GM19467 (cell line): ENCODE results near the gene KRT28.

Source experiments
- ATAC-seq: cut with Tn5 transposase; IDR thresholded peaks from one replicate; pipeline ENCODE4 v1.9.1; 2021; ENCODE audit warnings: mild to moderate bottlenecking, moderate library complexity; ENCODE audit not compliant: unreplicated experiment

The KRT28 gene, protein sequence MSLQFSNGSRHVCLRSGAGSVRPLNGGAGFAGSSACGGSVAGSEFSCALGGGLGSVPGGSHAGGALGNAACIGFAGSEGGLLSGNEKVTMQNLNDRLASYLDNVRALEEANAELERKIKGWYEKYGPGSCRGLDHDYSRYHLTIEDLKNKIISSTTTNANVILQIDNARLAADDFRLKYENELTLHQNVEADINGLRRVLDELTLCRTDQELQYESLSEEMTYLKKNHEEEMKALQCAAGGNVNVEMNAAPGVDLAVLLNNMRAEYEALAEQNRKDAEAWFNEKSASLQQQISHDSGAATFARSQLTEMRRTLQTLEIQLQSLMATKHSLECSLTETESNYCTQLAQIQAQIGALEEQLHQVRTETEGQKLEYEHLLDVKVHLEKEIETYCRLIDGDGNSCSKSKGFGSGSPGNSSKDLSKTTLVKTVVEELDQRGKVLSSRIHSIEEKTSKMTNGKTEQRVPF

DNA sequence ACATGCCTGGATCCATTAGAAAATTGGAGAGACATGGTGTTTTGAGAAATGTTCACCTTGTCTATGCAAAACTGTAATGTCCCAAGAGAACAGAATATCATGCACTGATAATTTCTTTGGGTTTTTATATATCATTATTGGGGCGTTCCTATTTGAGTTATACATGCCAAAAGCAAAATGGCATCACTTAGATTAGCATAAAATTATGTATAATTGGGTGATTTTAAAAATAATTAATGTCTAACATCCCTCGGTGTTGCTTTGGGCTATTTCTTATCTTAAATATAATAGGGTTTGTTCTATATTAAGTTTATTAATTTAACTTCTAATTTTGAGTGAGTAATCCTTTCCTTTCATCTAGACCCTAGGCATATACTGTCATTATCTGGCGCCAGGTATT, at the start of gene KRT28:
KRT28 (minus strand) TSS at position 101 of the 400 bp plus-strand sequence; CDS start at position 35, 66 bp downstream.
- no peak for ATAC-seq

DNA sequence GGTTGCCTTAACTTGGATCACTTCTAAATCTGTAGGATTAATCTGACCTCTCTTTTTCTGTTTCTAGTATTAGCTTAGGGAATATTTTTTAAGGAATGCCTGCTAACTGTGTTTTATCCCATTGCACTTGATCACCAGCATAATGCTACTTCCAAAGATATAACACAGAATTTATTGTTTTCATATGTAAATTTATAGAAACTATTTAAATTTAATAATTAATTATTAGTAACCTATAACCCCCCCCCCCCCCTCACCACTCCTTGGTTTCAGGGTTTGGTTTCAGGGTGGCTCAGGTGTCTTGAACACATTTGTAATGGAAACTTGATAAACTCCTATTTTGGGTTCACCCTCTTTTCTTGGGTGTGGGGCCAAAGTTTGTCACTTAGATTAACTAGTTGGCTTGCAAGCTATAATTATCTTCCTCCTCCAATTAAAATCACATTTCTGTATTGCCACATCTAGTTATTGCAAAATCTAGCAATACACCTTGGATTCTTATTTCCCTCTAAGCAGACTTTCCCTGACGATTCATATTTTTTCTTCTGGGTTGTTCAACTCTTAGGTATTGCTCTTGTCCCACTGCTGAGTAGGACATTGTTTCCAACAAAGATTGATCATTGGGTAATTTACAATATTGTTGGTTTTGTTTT, 49.0 kb upstream of the KRT28 start:
- no peak for ATAC-seq

DNA sequence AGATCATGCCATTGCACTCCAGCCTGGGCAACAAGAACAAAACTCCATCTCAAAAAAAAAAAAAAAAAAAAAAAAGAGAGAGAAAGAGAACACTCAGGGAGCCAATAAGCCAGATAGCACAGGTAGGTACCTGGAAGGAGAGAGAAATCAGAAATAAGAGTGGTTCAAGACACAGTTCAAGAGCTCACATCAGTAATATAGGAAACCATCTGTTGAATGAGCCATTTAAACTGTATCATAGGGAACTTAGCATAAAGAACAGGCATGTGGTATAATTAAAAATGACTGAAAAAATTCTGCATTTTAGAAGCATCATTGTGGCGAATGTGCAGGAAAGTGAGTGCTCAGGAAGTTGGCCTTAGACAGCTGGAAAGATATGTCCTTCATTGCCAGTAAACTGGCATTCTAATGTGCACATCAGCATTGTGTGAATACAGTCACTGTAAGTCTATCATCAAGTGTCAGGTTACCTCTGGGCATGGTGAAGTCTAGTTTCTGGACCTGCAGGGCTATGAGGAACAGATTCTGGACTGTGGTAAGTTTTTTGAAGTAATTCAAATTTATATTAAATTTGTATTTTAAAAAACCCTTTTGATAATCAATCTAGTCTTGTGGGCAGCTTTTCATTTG, 46.9 kb upstream of the KRT28 start:
- no peak for ATAC-seq

DNA sequence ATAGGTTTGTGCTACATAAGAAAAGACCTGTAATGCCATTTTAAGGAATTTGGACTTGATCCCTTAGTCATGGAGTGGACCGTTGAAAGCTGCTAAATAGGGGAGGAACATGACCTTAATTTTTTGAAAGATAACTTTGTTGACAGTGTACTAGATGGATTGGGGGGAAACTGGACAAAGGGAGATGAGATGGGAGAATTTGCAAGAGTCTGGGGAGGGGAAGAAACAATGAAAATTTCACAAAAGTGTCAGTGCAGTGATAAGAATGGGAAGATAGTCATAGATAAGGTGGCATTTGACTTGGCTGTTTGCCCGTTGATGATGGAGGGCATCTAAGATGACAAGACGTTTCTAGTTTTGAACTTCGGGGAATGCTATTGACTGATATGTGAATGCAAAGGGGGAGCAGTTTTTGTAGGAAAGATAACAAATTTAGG, 44.9 kb upstream of the KRT28 start:
- no peak for ATAC-seq

DNA sequence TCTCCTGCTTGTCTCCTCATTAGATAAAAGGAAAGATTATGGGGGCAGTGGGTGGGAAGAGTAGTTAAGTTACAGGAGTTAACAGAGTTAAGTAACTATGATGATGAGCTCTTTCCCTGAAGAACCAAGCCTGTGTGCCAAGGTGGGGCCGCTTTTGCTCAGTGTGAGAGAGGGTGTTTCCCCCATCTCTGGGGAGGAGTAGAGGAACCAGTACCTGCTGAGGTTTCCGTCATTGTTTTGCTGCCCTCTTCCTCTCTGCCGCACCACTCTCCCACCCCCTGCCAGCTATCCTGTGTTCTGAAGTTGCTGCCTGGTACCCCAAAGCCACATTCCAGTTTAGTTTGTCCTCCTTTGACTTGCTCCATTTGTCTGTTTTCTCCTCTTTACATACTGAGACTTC, 43.5 kb upstream of the KRT28 start:
- ATAC-seq = no peak

DNA sequence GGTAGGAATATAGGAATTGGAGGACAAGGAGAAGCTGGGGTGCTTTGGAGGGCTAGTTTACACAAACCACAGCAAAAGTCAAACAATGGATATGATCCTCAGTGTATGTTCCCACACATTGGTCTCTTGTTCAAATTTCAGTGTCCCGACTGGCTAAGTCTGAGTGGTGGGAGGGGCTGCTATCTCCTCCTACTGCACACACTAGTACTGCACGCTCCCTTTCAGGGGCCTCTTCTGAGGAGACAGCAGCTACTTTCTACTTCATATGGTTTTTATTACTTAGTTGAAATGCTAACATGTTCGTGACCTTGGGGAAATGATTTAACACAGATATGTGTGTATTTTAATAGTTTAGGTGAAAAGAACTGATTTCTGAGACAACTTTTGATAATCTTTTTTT, 41.5 kb upstream of the KRT28 start:
- no peak for ATAC-seq

DNA sequence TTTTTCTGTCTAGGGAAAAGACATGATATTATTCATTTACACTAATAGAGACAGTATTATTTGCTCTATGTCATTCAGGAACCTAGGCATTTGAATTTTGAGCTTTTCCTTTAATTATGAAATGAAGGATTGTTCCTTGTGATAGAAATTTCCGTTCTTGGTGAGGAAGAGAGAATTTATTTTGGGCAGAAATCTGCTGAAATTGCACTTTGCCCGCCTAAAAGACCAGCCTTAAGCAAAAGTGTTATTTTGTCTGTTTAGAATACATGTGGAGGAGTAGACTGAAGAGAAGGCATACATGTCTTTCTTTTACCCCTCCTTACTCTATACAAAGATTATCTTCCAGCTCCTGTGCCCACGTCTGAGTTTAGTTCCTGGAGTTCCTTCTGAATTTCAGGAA, 39.4 kb upstream of the KRT28 start:
- no peak for ATAC-seq

DNA sequence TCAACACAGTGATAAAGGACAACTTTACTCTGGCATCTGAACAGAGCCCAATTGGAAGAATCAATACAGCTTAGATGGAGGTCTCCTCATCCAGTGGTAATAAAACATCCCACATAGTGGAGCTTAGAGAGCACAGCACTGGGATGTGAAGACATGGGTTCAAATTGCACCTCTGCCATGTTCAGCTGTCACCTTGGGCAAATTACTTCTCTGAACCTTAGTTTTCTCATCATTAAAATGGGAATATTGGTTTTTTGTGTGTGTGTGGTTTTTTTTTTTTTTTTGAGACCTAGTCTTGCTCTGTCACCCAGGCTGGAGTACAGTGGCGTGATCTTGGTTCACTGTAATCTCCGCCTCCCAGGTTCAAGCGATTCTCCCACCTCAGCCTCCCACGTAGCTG, 36.3 kb upstream of the KRT28 start:
- no peak for ATAC-seq

DNA sequence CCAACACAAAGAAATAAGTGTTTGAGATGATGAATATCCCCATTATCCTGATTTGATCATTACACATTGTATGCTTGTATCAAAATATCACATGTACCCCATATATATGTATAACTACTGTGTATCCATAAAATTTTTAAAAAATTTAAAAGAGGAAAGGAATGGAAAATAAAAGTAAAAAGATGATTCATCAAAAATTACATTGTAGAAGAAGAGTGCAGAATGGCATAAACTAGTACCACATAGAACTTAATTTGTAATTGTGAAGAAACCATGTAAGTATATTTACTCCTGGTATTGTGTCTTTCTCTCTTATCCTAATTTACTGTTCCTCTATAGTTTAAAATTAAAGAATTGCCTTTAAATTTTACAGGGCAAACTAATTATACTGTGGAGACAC, 34.1 kb upstream of the KRT28 start:
- no peak for ATAC-seq

DNA sequence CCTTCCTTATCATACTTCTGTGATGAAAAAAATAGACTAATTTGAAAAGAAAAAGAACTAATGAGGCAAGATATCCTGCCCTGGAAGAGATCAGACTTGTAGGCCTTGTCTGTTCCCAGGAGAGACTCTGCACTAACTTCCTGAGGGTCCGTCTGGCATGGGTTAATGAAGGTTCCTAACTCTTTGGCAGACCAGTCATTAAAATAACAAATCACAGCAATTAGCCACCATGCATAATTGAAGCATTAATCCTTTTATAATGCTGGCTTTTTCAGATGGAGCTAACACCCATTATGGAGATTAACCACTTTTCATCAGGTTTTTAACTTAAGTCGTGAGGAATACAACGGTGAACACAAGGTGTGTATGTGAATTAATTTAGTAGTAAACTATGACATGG, 33.1 kb upstream of the KRT28 start:
- no peak for ATAC-seq

DNA sequence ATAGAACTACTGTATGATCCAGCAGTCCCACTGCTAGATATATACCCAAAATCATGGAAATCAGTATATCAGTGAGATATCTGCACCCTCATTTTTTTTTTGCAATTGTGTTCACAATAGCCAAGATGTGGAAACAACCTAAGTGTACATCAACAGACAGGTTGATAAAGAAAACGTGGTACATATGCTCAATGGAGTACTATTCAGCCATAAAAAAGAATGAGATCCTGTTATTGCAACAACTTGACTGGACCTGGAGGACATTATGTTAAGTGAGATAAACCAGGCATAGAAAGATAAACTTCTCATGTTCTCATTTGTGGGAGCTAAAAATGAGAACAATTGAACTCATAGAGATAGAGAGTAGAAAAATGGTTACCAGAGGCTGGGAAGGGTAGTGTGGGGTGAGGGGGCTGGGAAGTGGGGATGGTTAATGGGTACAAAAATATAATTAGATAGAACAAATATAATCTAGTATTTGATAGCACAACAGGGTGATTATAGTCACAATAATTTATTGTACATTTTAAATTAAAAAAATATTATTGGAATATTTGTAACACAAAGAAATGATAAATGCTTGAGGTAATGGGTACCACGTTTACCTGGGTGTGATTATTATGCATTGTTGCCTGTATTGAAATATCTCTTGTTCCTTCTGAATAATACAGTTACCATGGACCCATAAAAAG, 30.5 kb upstream of the KRT28 start:
- no peak for ATAC-seq

DNA sequence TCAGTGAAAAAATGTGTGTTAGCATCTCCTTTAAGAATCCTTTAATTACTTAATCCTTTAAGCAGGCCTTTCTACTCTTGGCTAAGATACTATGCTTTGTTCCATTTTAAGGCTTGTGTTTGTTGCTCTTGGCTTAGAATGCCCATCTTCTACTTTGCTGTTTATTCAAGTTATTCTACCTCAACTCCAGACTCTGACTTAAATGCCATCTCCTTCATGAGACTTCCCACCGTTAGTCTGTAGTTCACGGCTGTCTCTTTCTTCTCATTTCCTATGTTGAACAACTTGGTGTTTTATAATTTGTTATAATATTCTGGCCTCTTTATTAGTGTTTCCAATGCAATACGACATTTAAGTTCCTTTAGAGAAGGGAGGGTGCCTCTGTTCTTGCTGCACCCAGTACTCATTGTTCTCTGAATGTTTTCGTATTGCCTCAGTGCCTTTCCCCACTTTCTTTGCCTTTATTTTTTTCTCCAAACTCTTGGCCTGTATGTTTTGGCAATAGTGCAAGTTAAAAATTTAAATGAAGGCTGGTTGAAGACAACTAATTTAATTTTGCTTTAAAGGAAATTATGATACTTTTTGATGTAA, 28.8 kb upstream of the KRT28 start:
- no peak for ATAC-seq

DNA sequence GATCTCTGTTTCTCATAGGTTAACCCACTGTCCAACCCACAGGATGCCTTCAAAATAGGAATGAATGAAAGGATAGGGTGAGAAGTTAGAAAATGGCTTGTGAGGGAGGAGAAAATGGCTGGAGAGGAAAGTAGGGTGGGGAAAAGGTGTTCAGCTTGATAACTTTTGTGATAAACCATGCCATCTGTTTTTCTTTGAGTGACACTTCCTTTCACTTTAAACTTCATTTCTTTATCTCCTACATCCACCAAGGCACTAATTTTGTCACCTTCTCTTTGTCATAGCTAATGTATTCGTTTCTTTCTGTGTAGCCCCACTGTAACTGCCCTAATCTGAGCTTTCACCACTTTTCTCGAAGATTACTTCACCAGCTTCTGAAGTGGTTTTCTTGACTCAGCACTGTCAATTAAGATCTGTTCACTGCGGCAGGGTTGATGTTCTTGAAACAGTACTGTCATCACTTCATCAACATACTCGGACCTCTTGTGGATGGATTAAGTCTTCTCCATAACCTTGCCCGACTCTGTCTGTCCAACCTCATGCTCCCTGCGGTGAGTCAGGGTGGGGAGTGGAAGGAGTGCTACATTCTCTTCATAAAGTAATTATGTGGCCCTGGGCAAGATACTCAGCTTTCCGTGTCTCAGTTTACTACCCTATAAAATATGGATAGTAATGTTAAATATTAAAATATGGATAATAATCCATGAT, 28.1 kb upstream of the KRT28 start:
- no peak for ATAC-seq

DNA sequence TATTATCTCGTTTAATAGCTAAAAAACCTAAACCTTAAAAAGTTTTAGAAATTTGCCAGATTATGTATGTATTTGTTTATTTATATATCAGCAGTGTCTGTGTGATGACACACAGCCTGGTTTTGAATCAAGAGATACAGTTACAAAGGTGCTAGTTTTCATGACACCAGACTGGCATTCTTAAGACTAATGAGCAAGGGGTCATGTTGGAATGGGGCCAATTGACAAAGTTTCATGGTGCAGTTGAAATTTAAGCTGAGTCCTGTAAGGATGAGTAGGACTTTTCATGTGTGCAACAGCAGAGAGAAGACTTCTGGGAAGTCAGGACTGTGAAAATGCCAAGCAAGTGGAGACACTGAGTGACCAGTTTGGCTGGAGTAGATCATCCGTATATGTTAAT, 25.8 kb upstream of the KRT28 start:
- no peak for ATAC-seq

DNA sequence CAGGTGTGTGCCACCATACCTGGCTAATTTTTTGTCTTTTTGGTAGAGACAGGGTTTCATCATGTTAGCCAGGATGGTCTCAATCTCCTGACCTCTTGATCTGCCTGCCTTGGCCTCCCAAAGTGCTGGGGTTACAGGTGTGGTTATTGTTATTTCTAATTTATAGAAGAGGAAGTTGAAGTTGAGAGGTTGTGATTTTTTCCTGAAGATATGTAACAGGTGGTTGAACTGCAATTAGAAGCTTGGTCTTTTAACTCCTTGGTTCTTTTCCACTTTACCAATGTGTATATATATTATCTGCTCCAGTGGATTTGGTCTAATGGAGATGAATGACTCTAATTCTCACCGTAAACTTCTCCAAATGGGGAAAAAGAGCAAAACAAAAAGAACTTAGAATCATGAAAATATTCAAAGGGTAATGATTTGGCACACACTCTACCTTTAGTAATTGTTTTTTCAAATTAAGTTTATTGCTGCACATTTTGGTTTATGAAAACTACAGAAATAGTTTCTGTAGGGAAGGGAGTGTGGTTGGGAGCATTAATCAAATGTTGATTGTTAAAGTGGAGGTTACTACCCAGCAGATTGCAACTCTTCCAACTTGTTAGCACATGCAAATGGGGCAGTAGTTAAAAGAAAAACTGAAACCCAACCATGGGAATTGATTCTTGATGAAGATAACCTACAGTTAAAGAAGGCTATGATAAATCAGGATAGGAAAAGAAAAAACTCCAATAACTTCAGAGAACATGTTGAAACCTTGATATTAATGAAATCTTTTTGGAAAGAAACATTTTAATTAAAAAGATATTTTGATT, 24.5 kb upstream of the KRT28 start:
- ATAC-seq = no peak

DNA sequence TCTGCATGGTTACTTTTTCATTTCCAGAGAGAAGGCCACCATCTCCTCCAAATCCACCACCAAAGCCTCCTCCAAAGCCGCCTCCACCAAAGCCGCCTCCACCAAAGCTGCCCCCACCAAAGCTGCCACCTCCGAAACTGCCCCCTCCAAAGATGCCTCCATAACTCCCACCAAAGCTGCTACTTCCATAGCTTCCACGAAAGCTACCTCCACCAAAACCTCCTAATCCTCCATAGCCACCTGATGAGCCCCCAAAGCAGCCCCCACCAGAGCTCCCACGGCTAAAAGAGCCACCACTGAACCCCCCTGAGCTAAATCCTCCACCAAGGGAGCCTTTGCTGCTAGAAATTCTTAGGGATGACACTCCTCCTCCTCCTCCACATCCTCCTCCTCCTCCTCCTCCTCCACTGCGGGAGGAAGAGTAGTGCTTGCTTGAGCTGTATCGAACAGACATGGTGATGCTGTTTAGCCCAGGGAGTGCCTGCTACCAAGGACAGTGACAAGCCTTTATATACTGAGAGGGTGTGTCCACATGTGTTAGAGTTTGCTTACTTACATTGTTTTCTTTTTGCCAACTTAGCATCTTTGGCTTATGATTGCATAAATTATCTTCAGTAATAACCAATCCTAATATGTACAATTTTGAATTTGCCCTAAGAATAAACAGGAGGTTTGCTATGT, 22.5 kb upstream of the KRT28 start, which contains the start of gene KRT10:
KRT10 (minus strand) TSS at position 483 of the 681 bp plus-strand sequence; CDS start at position 454, 29 bp downstream.
- no peak for ATAC-seq

DNA sequence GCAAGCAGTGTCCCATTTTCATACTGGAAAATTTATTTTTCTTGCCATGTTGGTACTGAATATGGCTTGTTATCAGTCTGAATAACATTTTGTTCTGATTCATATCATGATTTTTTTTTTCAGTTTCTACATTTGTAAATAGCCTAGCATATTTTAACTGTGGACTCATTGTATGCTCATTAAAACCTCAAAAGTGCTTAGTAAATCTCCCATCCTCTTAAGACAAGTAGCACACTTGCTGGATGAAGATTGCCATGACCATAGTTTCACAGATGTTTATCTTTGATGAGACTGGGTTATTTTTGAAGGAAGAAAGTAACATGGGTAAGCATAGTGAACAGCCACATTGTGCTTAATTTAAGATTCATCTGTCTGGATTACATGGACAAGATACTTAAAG, 21.8 kb upstream of the KRT28 start:
- ATAC-seq = no peak

DNA sequence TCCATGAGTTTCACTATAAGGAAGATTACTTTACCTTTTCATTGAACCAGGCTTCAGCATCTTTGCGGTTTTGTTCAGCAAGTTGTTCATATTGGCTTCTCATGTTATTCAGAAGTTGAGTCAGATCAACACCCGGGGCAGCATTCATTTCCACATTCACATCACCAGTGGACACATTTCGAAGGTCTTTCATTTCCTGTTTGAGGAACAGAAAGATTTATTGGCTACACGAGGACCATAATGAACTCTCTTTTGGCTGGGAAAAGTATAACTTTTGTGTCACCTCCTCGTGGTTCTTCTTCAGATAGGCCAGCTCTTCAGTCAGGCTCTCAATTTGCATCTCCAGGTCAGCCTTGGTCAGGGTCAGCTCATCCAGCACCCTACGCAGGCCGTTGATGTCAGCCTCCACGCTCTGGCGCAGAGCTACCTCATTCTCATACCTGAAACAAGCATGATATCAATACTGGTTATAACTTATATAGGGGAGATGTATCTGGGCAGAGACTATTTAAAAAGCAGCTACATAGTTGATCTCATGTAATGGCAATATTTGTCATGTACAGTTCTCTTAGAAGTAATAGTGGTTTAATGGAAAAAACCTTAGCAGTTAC, 20.6 kb upstream of the KRT28 start:
- ATAC-seq = no peak
